ENCODE measurements around the gene ZNF827.

DNA sequence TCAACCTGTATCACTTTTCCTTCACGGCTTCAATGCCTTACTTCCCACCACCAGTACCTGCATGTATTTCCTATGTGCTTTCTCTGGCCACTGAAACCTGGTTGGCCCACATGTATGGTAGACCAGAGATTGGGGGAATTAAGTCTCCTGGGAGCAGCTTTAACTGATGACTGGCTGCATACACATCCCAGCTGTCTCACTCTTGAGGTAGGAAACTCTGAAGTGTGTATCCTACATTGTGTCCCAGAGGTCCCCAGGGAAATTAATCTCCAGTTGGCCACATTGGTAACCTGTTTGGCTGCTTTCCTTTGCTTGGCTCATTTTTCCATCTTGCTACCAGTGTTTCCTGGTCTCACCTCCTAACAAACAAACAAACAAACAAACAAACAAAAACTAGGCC is 124.4 kb downstream of the ZNF827 start:
- no peak for TF ChIP-seq EZH2 (IDR thresholded peaks at IDR 0.05; ENCODE audit: borderline replicate concordance, low read depth, low read length)
- TF ChIP-seq, protein P1, sequence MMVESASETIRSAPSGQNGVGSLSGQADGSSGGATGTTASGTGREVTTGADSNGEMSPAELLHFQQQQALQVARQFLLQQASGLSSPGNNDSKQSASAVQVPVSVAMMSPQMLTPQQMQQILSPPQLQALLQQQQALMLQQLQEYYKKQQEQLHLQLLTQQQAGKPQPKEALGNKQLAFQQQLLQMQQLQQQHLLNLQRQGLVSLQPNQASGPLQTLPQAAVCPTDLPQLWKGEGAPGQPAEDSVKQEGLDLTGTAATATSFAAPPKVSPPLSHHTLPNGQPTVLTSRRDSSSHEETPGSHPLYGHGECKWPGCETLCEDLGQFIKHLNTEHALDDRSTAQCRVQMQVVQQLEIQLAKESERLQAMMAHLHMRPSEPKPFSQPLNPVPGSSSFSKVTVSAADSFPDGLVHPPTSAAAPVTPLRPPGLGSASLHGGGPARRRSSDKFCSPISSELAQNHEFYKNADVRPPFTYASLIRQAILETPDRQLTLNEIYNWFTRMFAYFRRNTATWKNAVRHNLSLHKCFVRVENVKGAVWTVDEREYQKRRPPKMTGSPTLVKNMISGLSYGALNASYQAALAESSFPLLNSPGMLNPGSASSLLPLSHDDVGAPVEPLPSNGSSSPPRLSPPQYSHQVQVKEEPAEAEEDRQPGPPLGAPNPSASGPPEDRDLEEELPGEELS (CRISPR knock-in tag; IDR thresholded peaks at IDR 0.05; ENCODE audit: borderline replicate concordance), result no peak
- TF ChIP-seq, protein P2, sequence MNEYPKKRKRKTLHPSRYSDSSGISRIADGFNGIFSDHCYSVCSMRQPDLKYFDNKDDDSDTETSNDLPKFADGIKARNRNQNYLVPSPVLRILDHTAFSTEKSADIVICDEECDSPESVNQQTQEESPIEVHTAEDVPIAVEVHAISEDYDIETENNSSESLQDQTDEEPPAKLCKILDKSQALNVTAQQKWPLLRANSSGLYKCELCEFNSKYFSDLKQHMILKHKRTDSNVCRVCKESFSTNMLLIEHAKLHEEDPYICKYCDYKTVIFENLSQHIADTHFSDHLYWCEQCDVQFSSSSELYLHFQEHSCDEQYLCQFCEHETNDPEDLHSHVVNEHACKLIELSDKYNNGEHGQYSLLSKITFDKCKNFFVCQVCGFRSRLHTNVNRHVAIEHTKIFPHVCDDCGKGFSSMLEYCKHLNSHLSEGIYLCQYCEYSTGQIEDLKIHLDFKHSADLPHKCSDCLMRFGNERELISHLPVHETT (CRISPR knock-in tag; conservative IDR thresholded peaks at IDR 0.05 in 1 of 2, IDR thresholded peaks at IDR 0.05 in 1 of 2), result no peak
- TF ChIP-seq, protein P3, sequence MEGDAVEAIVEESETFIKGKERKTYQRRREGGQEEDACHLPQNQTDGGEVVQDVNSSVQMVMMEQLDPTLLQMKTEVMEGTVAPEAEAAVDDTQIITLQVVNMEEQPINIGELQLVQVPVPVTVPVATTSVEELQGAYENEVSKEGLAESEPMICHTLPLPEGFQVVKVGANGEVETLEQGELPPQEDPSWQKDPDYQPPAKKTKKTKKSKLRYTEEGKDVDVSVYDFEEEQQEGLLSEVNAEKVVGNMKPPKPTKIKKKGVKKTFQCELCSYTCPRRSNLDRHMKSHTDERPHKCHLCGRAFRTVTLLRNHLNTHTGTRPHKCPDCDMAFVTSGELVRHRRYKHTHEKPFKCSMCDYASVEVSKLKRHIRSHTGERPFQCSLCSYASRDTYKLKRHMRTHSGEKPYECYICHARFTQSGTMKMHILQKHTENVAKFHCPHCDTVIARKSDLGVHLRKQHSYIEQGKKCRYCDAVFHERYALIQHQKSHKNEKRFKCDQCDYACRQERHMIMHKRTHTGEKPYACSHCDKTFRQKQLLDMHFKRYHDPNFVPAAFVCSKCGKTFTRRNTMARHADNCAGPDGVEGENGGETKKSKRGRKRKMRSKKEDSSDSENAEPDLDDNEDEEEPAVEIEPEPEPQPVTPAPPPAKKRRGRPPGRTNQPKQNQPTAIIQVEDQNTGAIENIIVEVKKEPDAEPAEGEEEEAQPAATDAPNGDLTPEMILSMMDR (IDR thresholded peaks at IDR 0.05 in 2 of 3, conservative IDR thresholded peaks at IDR 0.05 in 1 of 3; ENCODE audit: insufficient read depth in 2 of 3, low read depth in 1 of 3, low read length in 3 of 3), result no peak
- TF ChIP-seq, protein P4, sequence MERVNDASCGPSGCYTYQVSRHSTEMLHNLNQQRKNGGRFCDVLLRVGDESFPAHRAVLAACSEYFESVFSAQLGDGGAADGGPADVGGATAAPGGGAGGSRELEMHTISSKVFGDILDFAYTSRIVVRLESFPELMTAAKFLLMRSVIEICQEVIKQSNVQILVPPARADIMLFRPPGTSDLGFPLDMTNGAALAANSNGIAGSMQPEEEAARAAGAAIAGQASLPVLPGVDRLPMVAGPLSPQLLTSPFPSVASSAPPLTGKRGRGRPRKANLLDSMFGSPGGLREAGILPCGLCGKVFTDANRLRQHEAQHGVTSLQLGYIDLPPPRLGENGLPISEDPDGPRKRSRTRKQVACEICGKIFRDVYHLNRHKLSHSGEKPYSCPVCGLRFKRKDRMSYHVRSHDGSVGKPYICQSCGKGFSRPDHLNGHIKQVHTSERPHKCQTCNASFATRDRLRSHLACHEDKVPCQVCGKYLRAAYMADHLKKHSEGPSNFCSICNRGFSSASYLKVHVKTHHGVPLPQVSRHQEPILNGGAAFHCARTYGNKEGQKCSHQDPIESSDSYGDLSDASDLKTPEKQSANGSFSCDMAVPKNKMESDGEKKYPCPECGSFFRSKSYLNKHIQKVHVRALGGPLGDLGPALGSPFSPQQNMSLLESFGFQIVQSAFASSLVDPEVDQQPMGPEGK (CRISPR knock-in tag; IDR thresholded peaks at IDR 0.05; ENCODE audit: borderline replicate concordance), result no peak
- no peak for TF ChIP-seq L3MBTL2 (IDR thresholded peaks at IDR 0.05)
- TF ChIP-seq SIX5 (IDR thresholded peaks at IDR 0.05; ENCODE audit: borderline replicate concordance in 1 of 2, insufficient read depth in 1 of 2, low read depth in 1 of 2, low read length in 2 of 2), result no peak
- TF ChIP-seq POLR2A (conservative IDR thresholded peaks at IDR 0.05), result no peak
- TF ChIP-seq, protein P5, sequence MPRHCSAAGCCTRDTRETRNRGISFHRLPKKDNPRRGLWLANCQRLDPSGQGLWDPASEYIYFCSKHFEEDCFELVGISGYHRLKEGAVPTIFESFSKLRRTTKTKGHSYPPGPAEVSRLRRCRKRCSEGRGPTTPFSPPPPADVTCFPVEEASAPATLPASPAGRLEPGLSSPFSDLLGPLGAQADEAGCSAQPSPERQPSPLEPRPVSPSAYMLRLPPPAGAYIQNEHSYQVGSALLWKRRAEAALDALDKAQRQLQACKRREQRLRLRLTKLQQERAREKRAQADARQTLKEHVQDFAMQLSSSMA (CRISPR knock-in tag; IDR thresholded peaks at IDR 0.05), result no peak
- TF ChIP-seq, protein P6, sequence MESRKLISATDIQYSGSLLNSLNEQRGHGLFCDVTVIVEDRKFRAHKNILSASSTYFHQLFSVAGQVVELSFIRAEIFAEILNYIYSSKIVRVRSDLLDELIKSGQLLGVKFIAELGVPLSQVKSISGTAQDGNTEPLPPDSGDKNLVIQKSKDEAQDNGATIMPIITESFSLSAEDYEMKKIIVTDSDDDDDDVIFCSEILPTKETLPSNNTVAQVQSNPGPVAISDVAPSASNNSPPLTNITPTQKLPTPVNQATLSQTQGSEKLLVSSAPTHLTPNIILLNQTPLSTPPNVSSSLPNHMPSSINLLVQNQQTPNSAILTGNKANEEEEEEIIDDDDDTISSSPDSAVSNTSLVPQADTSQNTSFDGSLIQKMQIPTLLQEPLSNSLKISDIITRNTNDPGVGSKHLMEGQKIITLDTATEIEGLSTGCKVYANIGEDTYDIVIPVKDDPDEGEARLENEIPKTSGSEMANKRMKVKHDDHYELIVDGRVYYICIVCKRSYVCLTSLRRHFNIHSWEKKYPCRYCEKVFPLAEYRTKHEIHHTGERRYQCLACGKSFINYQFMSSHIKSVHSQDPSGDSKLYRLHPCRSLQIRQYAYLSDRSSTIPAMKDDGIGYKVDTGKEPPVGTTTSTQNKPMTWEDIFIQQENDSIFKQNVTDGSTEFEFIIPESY (CRISPR knock-in tag; IDR thresholded peaks at IDR 0.05), result no peak
- no peak for TF ChIP-seq RCOR1 (IDR thresholded peaks at IDR 0.05; ENCODE audit: borderline replicate concordance in 1 of 2, low read depth in 2 of 2, low read length in 2 of 2)
- no peak for TF ChIP-seq SREBF2 (CRISPR knock-in tag; IDR thresholded peaks at IDR 0.05)

Measured in K562 (cell line).